Muscle layer of colon (tissue), 2 donors: ENCODE measurements around the gene TCF12.
A peak's percentile ranks its signal among the peaks of the same experiment; 100 is the strongest.

Experiments used
- H3K27ac ChIP-seq: one replicate; pipeline ENCODE4 v1.7.0; 2013; ENCODE audit warnings: low read depth, mild to moderate bottlenecking, low read length, moderate library complexity
- H3K27me3 ChIP-seq, 2 donors: one replicate each; pipeline ENCODE4 v1.7.0; 2013; ENCODE audit warnings: low read length in 2 of 2, mild to moderate bottlenecking in 2 of 2; ENCODE audit not compliant: insufficient read depth in 2 of 2, control insufficient read depth in 1 of 2
- H3K36me3 ChIP-seq: one replicate; pipeline ENCODE4 v1.7.0; 2013; ENCODE audit warnings: mild to moderate bottlenecking, low read length; ENCODE audit not compliant: insufficient read depth
- H3K4me1 ChIP-seq: one replicate; pipeline ENCODE4 v1.7.0; 2013; ENCODE audit warnings: mild to moderate bottlenecking, low read length; ENCODE audit not compliant: insufficient read depth
- H3K4me3 ChIP-seq, 2 donors: one replicate each; pipeline ENCODE4 v1.7.0; 2013; ENCODE audit warnings: low read length in 2 of 2, low read depth in 1 of 2, mild to moderate bottlenecking in 1 of 2, moderate library complexity in 1 of 2
- H3K9ac ChIP-seq: one replicate; pipeline ENCODE4 v1.7.0; 2013; ENCODE audit warnings: low read length
- H3K9me3 ChIP-seq: one replicate; pipeline ENCODE4 v1.7.0; 2013; ENCODE audit warnings: mild to moderate bottlenecking, low read length
- donor health status: abdominal sarcoma.
- donor health status: Adenocarcinoma of cecum.

Gene TCF12

DNA sequence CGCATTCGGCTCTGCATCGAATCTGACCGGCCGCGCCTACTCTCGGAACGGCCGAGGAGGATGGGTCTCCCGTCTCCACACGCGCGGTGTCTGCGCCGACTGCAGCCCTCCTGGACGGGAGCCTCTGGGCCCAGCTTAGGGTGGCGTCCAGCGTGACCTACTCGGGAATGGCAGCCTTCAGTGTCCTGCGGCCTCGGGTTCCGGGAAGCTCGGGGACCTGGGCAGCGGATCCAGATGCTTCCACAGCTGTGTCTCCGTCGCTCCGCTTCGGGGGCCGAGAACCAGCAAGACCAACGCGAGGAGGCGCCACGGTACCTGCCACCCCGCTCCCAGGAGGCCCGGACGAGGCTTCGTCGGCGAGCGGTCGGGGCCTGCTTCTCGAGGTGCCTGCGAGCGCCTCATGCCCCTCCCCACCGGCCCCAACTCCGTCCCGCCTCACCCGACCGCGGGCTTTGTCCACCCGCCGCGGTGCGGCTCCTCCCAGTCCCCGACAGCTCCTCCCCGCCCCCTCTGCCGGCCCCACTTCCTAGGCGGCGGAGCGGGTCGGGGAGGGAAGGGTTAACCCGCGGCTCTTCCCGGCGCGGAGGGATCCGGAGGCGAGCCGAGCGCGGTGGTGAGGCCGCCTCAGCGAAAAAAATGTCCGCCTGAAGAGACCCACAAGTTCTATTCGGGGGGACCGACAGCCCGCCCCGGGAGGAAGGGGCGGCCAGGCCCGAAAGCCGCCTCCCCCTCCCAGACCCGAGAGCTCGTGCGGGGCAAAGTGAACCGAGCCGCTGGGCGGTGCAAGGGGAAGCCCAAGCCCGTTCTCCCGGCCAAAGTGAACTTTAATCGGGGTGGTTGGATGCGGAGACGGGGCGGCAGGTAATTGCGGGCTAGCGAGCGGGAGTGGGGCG lies at the start of gene TCF12:
TSS of gene TCF12 (plus strand) at position 599 of the 893 bp plus-strand sequence. CDS start 1,270 bp downstream, outside the sequence.
- Histone ChIP-seq H3K9me3 (no peaks in the 10 kb centered on the region), H3K4me1 (peaks cover 25% of the 10 kb centered on the region), H3K9ac (peak within 1 kb of the TSS; percentile 62), H3K4me3 (peak within 1 kb of the TSS; percentile 88 to 94), H3K36me3 (no peaks in the 10 kb centered on the region), H3K27me3 (no peaks in the 10 kb centered on the region), H3K27ac (peak within 1 kb of the TSS; percentile 85)

DNA sequence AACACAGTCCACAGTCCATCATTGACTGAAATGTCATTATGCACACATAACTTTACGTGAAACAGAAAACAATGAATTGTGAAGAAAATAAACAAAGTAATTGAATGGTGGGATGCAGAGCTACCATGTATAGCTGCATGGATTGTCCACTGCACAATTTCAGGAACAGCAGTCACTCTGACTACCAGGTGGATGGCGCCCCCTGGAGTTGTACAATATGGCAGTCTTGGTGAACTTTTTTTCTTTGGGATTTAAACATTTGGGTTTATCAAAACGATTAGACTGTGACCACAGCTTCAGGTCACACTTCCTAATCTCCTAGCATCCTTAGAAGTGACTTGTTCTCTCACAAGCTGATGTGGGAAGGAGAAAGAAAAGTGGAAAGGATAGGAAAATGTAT lies 48.9 kb upstream of the TCF12 start:
- Histone ChIP-seq H3K9ac (no peak overlapping the region), H3K4me1 (no peaks in the 10 kb centered on the region), H3K36me3 (no peaks in the 10 kb centered on the region), H3K27me3 (no peaks in the 10 kb centered on the region), H3K4me3 (no peak overlapping the region), H3K9me3 (no peaks in the 10 kb centered on the region), H3K27ac (no peak overlapping the region)

DNA sequence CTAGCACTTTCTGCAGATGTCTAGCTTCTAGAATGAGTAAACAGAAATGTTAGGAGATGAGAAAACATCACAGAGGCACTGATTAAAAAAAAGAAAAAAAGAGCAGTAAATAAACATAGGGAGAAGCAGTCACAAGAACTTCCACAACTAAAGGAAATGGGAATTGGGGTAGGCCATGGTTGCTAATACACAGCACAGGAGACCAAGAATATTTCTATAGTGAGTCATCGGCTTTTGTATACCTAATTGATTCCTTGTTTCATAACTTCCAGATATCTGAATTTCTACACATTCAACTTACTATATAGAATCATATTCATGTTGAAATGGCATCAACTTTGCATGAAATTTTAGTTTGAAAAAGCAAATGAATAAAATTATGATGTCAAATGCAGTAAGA lies 47.3 kb upstream of the TCF12 start:
- Histone ChIP-seq H3K4me3 (no peak overlapping the region), H3K9me3 (no peaks in the 10 kb centered on the region), H3K9ac (no peak overlapping the region), H3K27me3 (no peaks in the 10 kb centered on the region), H3K4me1 (no peaks in the 10 kb centered on the region), H3K27ac (no peak overlapping the region), H3K36me3 (no peaks in the 10 kb centered on the region)

DNA sequence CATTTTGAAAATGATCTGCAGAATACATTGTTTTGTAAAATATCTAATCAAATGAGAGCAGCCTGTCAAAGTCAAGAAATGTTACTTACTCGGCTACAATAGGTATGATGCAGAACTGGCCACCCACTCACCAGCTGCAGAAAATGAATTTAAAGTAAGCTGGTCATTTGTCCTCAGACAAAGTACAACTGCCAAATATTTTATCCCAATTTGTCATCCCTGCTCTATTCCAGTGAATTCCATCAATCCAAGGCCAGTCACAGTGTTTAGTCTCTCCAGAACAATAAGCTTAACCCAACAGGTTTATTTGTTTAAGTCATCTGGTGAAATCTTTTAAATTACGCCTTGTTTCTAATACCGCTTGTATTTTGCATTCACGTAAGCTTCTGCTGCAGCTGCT lies 46.6 kb upstream of the TCF12 start:
- H3K4me1 ChIP-seq = no peaks in the 10 kb centered on the region
- H3K27ac ChIP-seq = no peak overlapping the region
- H3K27me3 ChIP-seq = no peaks in the 10 kb centered on the region
- H3K9ac ChIP-seq = no peak overlapping the region
- no peaks in the 10 kb centered on the region for H3K9me3 ChIP-seq
- no peak overlapping the region for H3K4me3 ChIP-seq
- H3K36me3 ChIP-seq = no peaks in the 10 kb centered on the region

DNA sequence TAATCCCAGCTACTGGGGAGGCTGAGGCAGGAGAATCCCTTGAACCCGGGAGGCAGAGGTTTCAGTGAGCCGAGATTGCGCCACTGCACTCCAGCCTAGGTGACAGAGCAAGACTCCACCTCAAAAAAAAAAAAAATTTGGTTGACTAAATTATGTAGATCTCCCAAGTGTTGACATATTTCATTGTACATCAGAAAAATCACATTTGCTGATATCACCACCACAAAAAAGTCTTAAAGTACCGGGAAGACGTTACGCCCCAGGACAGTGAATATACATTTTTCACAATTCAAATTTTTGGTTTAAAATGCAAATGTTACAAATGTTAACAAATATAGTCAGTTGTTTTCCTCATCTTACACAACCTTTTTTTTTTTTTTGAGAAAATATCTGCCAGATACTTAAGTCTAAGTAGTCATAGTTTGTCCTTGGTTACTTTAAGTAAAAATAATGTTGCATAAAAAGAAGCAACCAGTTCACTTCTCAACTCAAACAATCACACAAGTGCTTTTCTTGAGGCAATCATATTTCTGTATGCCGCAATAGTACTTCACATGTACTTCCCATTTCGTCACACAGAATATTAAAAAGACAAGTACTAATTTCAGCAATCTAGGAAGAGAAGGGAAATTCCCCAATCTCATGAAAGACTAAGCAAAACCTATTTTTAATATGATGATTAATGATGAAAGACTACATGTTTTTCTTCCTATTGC lies 41.0 kb upstream of the TCF12 start:
- no peaks in the 10 kb centered on the region for H3K27me3 ChIP-seq
- no peak overlapping the region for H3K9ac ChIP-seq
- no peaks in the 10 kb centered on the region for H3K36me3 ChIP-seq
- H3K9me3 ChIP-seq = no peaks in the 10 kb centered on the region
- H3K4me1 ChIP-seq = no peaks in the 10 kb centered on the region
- no peak overlapping the region for H3K4me3 ChIP-seq
- H3K27ac ChIP-seq = no peak overlapping the region

DNA sequence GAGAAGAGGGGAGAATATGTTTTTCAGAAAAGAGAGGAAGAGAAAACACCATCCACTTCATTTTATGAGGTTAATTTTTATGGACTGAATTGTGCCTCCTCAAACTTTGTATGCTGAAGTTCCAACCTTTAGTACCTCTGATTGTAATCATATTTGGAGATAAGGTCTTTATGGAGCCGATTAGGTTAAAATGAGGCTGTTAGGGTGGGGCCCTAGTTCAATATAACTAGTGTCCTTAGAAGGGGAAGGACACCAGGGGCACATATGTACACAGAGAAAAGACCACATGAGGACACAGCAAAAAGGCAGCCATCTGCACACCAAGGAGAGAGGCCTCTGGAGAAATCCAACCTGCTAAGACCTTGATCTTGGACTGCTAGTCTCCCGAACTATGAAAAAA lies 38.9 kb upstream of the TCF12 start:
- no peak overlapping the region for H3K4me3 ChIP-seq
- H3K36me3 ChIP-seq = no peaks in the 10 kb centered on the region
- H3K4me1 ChIP-seq = no peaks in the 10 kb centered on the region
- no peak overlapping the region for H3K9ac ChIP-seq
- H3K27me3 ChIP-seq = no peaks in the 10 kb centered on the region
- H3K9me3 ChIP-seq = no peaks in the 10 kb centered on the region
- H3K27ac ChIP-seq = no peak overlapping the region

DNA sequence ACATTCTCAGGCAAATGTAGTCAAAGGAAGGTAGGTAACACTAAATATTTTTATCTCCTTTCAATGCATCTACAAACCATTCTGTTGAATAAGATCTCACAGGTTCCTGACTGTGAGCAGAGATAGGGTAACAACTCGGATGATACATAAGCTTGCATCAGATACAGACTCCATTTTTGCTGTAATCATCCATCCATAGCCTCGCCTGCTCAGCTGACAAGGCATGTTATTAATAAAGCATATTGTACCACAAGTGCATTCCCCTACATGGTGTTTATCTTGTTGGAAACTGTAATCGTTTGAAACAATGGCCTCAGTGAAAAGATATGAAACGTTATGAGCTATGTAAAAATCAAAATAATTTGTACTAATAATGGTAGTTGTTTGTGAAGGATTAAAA lies 35.4 kb upstream of the TCF12 start:
- peaks cover 17% of the 10 kb centered on the region for H3K4me1 ChIP-seq
- no peak overlapping the region for H3K4me3 ChIP-seq
- H3K9me3 ChIP-seq = no peaks in the 10 kb centered on the region
- no peaks in the 10 kb centered on the region for H3K36me3 ChIP-seq
- H3K9ac ChIP-seq = no peak overlapping the region
- H3K27ac ChIP-seq = no peak overlapping the region
- H3K27me3 ChIP-seq = no peaks in the 10 kb centered on the region

DNA sequence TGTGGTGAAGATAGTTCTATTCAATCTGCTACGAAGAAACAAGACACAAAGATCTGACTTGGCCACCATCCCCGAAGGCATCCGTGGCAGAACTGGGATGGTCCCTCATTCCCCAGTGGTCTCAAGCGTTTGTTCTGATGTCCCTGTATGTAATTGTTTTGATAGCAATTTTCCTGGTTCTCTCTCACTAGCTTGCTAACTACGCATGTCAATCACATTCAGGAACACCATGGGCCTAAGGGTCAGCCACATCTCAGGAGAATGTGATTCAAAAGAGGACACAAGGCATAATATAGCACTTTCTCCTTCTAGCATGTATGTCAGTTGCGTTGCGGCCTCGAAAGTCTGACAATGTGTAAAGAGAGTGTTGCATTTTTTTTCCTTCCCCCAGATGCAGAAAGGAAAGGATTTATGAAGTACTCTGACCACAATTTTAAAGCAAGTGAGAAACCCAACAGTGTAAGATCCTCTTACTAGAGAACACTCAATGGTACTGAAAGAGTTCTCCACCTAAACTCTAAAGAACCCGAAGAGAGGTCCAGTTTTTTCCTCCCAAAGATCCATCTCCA lies 32.0 kb upstream of the TCF12 start:
- Histone ChIP-seq H3K4me1 (peaks cover 20% of the 10 kb centered on the region), H3K27ac (peak overlapping the region; percentile 98), H3K9ac (peak overlapping the region; percentile 83), H3K9me3 (no peaks in the 10 kb centered on the region), H3K27me3 (no peaks in the 10 kb centered on the region), H3K4me3 (peak overlapping the region; percentile 69 to 87), H3K36me3 (no peaks in the 10 kb centered on the region)

DNA sequence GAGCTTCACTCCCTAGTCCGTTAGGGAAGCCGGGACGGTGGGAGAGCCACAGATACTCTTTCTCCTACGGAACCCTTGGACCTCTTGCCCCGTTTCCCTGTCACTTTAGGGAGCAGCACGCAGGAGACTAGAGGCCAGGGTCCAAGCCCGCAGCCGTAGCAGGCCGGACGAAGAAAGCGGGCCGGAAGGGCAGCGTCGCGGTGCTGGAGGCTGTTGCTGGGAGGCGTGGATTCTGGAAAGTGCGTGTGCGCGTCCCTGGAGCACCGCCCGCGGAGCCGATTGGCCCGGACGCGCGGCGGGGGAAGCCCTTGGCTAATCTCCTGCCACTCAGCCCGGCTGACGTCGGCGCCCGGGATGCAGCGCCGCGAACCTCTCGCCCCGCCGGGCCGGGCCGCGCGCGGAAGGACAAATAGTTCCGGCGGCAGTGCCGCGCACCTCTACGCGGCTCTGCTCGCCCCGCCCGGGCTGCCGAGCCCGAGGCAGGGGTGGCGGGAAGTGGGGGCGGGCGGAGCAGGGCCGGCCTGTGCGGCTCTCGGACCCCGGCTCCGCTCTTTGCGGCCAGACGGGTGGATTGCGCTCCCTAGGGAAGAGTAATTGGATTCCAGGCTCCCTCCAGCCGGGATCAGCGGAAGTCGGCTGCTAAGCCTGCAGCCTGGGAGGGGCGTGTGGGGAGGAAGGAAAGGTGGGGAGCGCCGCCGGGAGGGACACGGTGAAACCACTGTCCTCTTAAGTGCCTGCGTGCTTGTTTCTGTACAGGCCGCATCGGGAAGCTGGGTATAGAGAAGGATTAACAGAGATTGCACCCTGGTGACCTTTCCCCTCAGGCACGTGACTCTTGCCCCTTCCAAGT lies 31.3 kb upstream of the TCF12 start:
- H3K27me3 ChIP-seq = no peaks in the 10 kb centered on the region
- peak overlapping the region; percentile 83 for H3K9ac ChIP-seq
- H3K27ac ChIP-seq = peak overlapping the region; percentile 98

DNA sequence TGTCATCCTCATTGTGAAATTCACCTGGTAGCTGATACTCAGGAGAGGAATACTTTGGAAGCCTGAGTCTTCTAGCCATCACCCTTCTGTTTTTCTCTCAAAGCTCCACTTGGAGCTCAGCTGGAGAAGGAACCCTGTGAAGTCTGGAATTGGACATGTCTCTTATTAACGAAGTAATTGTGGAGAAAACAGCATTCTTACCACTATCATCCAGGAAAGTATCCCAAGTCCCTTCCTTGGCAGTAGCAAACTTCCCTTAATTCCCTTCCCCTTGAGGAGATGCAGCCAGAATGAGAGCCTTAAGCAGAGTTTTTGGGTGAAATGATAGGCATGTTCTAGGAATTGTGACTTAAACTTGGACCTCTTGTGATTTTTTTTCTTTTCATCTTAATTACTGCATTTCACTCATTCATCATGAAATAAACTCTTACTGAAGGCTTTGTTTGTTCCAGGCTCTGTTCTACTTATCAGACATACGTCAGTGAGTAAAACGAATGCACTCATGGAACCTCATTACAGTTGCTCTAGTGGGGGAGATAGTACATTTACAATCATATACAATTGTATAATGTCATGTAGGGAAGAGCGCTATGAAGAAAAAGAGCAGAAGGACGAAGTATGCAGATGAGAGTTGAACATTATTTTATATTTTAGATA lies 30.5 kb upstream of the TCF12 start:
- H3K9ac ChIP-seq = peak overlapping the region; percentile 42
- H3K27me3 ChIP-seq = no peaks in the 10 kb centered on the region
- no peaks in the 10 kb centered on the region for H3K9me3 ChIP-seq
- peak overlapping the region; percentile 69 to 87 for H3K4me3 ChIP-seq
- H3K27ac ChIP-seq = peak overlapping the region; percentile 98
- no peaks in the 10 kb centered on the region for H3K36me3 ChIP-seq
- H3K4me1 ChIP-seq = peaks cover 20% of the 10 kb centered on the region

More for the DNA sequence above, 31.3 kb upstream of the TCF12 start:
- Histone ChIP-seq H3K36me3 (no peaks in the 10 kb centered on the region), H3K4me1 (peaks cover 20% of the 10 kb centered on the region), H3K9me3 (no peaks in the 10 kb centered on the region), H3K4me3 (peak overlapping the region; percentile 69 to 87)
